OCI-LY1 (cell line): ENCODE results near the gene NUFIP1.

Source experiments
- H2AFZ ChIP-seq: fragments of 200-600 bp; sonication (generic), shearing (Covaris generic); 2 replicates; pipeline ENCODE4 v1.6.0; 2014; ENCODE audit warnings: antibody characterized with exemption, mild to moderate bottlenecking, low read length
- H3F3A ChIP-seq: fragments of 200-600 bp; sonication (generic), shearing (Covaris generic); 2 replicates; pipeline ENCODE4 v1.6.0; 2014; ENCODE audit warnings: mild to moderate bottlenecking, antibody characterized with exemption, low read length, moderate library complexity; ENCODE audit not compliant: insufficient read depth
- H3K27ac ChIP-seq: fragments of 200-600 bp; sonication (generic); 2 replicates; pipeline ENCODE4 v1.5.1; 2014; ENCODE audit warnings: low read length, mixed run types, mild to moderate bottlenecking, low read depth; ENCODE audit not compliant: poor library complexity, severe bottlenecking
- H3K27me3 ChIP-seq: fragments of 200-600 bp; sonication (generic); 2 replicates; pipeline ENCODE4 v1.6.0; 2014; ENCODE audit warnings: antibody characterized with exemption, mild to moderate bottlenecking, low read length, moderate library complexity; ENCODE audit not compliant: insufficient read depth
- H3K36me3 ChIP-seq: fragments of 200-600 bp; sonication (generic); 2 replicates; pipeline ENCODE4 v1.6.1; 2014; ENCODE audit warnings: mild to moderate bottlenecking, antibody characterized with exemption, low read length, moderate library complexity, mixed read lengths; ENCODE audit not compliant: insufficient read depth
- H3K4me1 ChIP-seq: fragments of 200-600 bp; sonication (generic); 2 replicates; pipeline ENCODE4 v1.5.1; 2014; ENCODE audit warnings: mild to moderate bottlenecking, low read length, moderate library complexity; ENCODE audit not compliant: insufficient read depth, severe bottlenecking
- H3K4me2 ChIP-seq: fragments of 200-600 bp; sonication (generic), shearing (Covaris generic); 2 replicates; pipeline ENCODE4 v1.6.1; 2014; ENCODE audit warnings: low read length
- H3K4me3 ChIP-seq: fragments of 200-600 bp; sonication (generic); 2 replicates; pipeline ENCODE4 v1.5.1; 2014; ENCODE audit warnings: low read length, low read depth, mild to moderate bottlenecking, mixed read lengths; ENCODE audit not compliant: poor library complexity, severe bottlenecking
- H3K79me2 ChIP-seq: fragments of 200-600 bp; shearing (Covaris generic); 2 replicates; pipeline ENCODE4 v1.6.1; 2016; ENCODE audit warnings: mixed run types, low read length, mixed read lengths; ENCODE audit not compliant: insufficient read depth
- H3K9ac ChIP-seq: fragments of 200-600 bp; sonication (generic), shearing (Covaris generic); 2 replicates; pipeline ENCODE4 v1.6.1; 2014; ENCODE audit warnings: mild to moderate bottlenecking, low read length, mixed read lengths
- H3K9me2 ChIP-seq: fragments of 200-600 bp; sonication (generic), shearing (Covaris generic); 2 replicates; pipeline ENCODE4 v1.6.1; 2014; ENCODE audit warnings: low read depth, mild to moderate bottlenecking, low read length, mixed read lengths
- H3K9me3 ChIP-seq: fragments of 200-600 bp; shearing (Covaris generic); 2 replicates; pipeline ENCODE4 v1.6.1; 2014; ENCODE audit warnings: low read length, mixed read lengths
- H4K20me1 ChIP-seq: fragments of 200-600 bp; sonication (generic), shearing (Covaris generic); 2 replicates; pipeline ENCODE4 v1.6.0; 2016; ENCODE audit warnings: mild to moderate bottlenecking, low read length; ENCODE audit not compliant: insufficient read depth
- EZH2 ChIP-seq: fragments of 200-600 bp; sonication (generic), shearing (Covaris generic); IDR thresholded peaks from 2 replicates; pipeline ENCODE4 v1.8.0; 2017; ENCODE audit warnings: borderline replicate concordance, mixed run types, mild to moderate bottlenecking, antibody characterized with exemption, low read length, moderate library complexity, mixed read lengths
- TF ChIP-seq, protein P1 (sequence below): fragments of 200-600 bp; sonication (generic), shearing (Covaris generic); IDR thresholded peaks from 2 replicates; pipeline ENCODE4 v1.5.1; 2017; ENCODE audit warnings: mild to moderate bottlenecking, antibody characterized with exemption, low read length, moderate library complexity, mixed read lengths

NUFIP1 gene

GRCh38 chr13:44919104-44919804 is 70.0 kb downstream of the NUFIP1 start:
- Histone ChIP-seq H3K36me3 (no peaks in the 10 kb centered on the region), H3K79me2 (no peaks in the 10 kb centered on the region), H3K9me2 (no peaks in the 10 kb centered on the region), H3K4me3 (peak overlapping the region; percentile 65), H3K27ac (no peak overlapping the region), H3K4me1 (peaks cover 13% of the 10 kb centered on the region), H2AFZ (no peak overlapping the region), H3K9ac (no peak overlapping the region), H4K20me1 (no peaks in the 10 kb centered on the region), H3K9me3 (no peaks in the 10 kb centered on the region), H3K4me2 (peak overlapping the region; percentile 77; the same call in 1 of the 2 replicates), H3F3A (no peaks in the 10 kb centered on the region), H3K27me3 (no peaks in the 10 kb centered on the region)
- TF ChIP-seq, protein P1, sequence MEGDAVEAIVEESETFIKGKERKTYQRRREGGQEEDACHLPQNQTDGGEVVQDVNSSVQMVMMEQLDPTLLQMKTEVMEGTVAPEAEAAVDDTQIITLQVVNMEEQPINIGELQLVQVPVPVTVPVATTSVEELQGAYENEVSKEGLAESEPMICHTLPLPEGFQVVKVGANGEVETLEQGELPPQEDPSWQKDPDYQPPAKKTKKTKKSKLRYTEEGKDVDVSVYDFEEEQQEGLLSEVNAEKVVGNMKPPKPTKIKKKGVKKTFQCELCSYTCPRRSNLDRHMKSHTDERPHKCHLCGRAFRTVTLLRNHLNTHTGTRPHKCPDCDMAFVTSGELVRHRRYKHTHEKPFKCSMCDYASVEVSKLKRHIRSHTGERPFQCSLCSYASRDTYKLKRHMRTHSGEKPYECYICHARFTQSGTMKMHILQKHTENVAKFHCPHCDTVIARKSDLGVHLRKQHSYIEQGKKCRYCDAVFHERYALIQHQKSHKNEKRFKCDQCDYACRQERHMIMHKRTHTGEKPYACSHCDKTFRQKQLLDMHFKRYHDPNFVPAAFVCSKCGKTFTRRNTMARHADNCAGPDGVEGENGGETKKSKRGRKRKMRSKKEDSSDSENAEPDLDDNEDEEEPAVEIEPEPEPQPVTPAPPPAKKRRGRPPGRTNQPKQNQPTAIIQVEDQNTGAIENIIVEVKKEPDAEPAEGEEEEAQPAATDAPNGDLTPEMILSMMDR, result no peak
- TF ChIP-seq EZH2, result no peak

DNA sequence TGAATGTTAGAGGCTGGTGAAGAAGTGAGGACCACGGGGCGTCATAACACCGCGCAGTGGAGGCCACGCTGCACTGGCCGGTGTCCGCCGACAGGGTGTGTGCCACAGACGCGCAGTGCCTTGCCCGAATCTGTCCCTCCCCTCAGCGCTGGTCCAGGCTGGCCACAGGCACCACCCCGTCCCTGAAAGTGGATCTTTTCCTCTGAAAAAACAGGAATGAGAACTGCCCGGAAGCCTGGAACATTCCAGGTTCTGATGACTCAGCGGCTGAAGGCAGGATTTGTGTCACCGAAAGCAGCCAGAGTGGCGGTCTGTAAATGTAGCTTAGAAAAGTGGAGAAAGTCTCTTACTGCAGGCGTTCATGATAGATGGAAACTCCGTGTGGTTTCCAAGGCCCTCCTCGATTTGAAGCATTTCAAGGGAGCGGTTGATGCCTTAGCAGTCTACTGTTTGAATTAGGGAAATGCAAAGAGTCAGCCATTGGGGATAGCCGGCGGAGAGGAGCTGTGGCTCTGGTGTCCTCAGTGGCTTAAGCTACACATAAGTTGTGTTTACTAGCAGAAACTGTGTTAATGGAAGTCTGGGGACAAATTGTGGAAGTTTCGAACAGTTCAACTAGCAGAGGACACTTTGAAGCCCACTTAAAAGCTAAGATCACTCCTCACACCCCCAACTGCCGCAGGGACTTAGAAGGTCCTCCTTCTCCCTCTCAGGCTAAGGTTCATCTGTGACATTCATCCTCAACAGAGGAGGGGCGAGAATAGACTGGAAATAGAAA is 70.8 kb downstream of the NUFIP1 start:
- Histone ChIP-seq H3K4me2 (peak overlapping the region; percentile 77), H3K36me3 (no peaks in the 10 kb centered on the region), H3K79me2 (no peaks in the 10 kb centered on the region), H3K9me2 (no peaks in the 10 kb centered on the region), H3K9me3 (no peaks in the 10 kb centered on the region), H3K4me1 (peaks cover 13% of the 10 kb centered on the region), H3K4me3 (peak overlapping the region; percentile 65), H3K27ac (peak overlapping the region; percentile 79), H4K20me1 (no peaks in the 10 kb centered on the region), H3F3A (no peaks in the 10 kb centered on the region), H3K9ac (peak overlapping the region; percentile 70), H3K27me3 (no peaks in the 10 kb centered on the region), H2AFZ (peak overlapping the region; percentile 91)
- no peak for TF ChIP-seq EZH2
- TF ChIP-seq, protein P1, result peak; percentile 80

DNA sequence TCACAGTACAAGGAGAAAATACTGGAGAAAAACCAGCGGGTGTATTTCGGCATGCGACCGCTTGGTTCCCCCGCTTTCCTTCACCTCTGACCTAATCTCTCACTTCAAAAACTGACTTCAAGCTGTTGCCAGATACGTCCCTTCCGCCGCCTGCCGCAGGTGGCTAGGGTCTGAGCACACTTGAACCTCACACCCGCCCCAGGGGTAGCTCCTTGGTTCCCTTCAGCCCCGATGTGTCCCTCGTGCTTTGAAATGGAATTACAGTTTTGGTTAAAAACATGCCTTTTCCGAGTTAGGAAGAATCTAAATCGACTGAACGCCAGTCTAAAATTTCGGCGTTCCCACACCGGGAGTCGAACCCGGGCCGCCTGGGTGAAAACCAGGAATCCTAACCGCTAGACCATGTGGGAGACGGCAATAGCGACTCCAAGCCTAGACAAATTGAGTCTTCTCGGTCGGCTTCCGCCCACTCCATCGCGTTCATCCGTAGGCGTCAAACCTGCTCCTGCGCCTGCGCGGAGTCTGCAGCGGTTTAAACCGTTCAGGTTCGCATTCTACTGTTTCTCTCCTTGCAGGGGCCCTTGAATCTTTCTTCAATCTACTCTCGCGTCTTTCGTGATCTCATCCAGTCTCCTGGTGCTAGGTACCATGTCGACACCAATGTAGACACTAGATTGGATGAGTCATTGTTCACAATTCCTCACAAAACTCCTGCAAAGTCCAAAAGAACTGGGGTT is 71.5 kb downstream of the NUFIP1 start:
- H3K4me1 ChIP-seq, result peaks cover 13% of the 10 kb centered on the region
- no peaks in the 10 kb centered on the region for H3K9me2 ChIP-seq
- H3K9ac ChIP-seq, result peak overlapping the region; percentile 70
- H2AFZ ChIP-seq, result peak overlapping the region; percentile 93
- H3K9me3 ChIP-seq, result no peaks in the 10 kb centered on the region
- peak overlapping the region; percentile 65 for H3K4me3 ChIP-seq
- TF ChIP-seq, protein P1, result peak; percentile 43
- no peak for TF ChIP-seq EZH2
- no peaks in the 10 kb centered on the region for H3F3A ChIP-seq
- H3K4me2 ChIP-seq, result peak overlapping the region; percentile 77
- H3K36me3 ChIP-seq, result no peaks in the 10 kb centered on the region
- no peaks in the 10 kb centered on the region for H4K20me1 ChIP-seq
- no peaks in the 10 kb centered on the region for H3K79me2 ChIP-seq
- peak overlapping the region; percentile 79 for H3K27ac ChIP-seq
- H3K27me3 ChIP-seq, result no peaks in the 10 kb centered on the region
